ENCODE results near the gene ATP8A2.

DNA sequence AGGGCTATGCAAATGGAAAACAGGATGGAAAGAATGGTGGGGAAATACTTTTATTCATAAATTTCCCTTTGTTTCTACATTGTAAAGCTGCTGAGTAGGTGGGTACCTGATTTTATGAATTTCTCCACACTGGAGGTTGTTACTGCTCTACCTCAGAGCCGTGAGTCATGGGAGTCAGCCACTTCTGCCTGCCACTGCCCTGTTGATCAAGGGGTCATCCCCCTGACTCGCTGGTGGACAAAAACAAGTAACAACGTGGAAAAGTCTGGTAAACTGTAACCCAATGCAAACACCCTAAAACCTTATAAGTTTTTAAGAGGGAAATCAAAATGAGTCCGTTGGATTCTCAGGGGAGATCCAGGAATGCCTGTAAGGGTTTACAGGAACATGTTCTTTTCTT is 329.5 kb downstream of the ATP8A2 start:
- no peak for TF ChIP-seq POLR2A (IDR thresholded peaks at IDR 0.05)
- TF ChIP-seq POLR2AphosphoS5 (IDR thresholded peaks at IDR 0.05): no peak
- no peak for TF ChIP-seq CTCF (IDR thresholded peaks at IDR 0.05)
- no peak for TF ChIP-seq EP300 (IDR thresholded peaks at IDR 0.05)
